Liver (tissue), 9 donors: Measurements from ENCODE around the gene COL8A2. TPM values are rescaled to one million over a fixed set of nuclear protein-coding genes. Genes with fewer than 3 reads are reported as not detected.

Experiments
- DNase-seq: peaks from one replicate; pipeline ENCODE4 v3.0.0-alpha.2; 2017; ENCODE audit warnings: low spot score
- H3K27ac ChIP-seq, 2 donors: one replicate each; pipeline ENCODE4 v1.7.0; 2013; ENCODE audit warnings: inconsistent platforms in 2 of 2, low read length in 2 of 2, control low read depth in 1 of 2, low read depth in 1 of 2, mild to moderate bottlenecking in 1 of 2
- H3K27me3 ChIP-seq, 4 donors: one replicate each; pipeline versions ENCODE4 v1.6.1 to v1.7.0; 2013; ENCODE audit warnings: low read length in 3 of 4, inconsistent platforms in 1 of 4, mild to moderate bottlenecking in 1 of 4, moderate library complexity in 1 of 4; ENCODE audit not compliant: control insufficient read depth in 4 of 4, insufficient read depth in 4 of 4
- H3K36me3 ChIP-seq, 4 donors: one replicate each; pipeline versions ENCODE4 v1.6.1 to v1.7.0; 2013; ENCODE audit warnings: low read length in 3 of 4, mild to moderate bottlenecking in 3 of 4, low read depth in 1 of 4, moderate library complexity in 1 of 4; ENCODE audit not compliant: control insufficient read depth in 4 of 4, insufficient read depth in 3 of 4
- H3K4me1 ChIP-seq, 4 donors: one replicate each; pipeline versions ENCODE4 v1.6.1 to v1.7.0; 2013; ENCODE audit warnings: low read length in 3 of 4, mild to moderate bottlenecking in 3 of 4, moderate library complexity in 1 of 4; ENCODE audit not compliant: control insufficient read depth in 4 of 4, insufficient read depth in 4 of 4
- H3K4me3 ChIP-seq, 3 donors: one replicate each; pipeline versions ENCODE4 v1.6.1 to v1.7.0; 2013; ENCODE audit warnings: low read length in 3 of 3, control low read depth in 1 of 3, low read depth in 1 of 3, mild to moderate bottlenecking in 1 of 3
- H3K9ac ChIP-seq, 2 donors: one replicate each; pipeline ENCODE4 v1.7.0; 2013; ENCODE audit warnings: low read length in 2 of 2, mild to moderate bottlenecking in 2 of 2, moderate library complexity in 2 of 2, control low read depth in 1 of 2, low read depth in 1 of 2
- H3K9me3 ChIP-seq, 4 donors: one replicate each; pipeline versions ENCODE4 v1.6.1 to v1.7.0; 2013; ENCODE audit warnings: low read length in 3 of 4; ENCODE audit not compliant: control insufficient read depth in 4 of 4
- EGR1 ChIP-seq, 2 donors: IDR thresholded peaks; 2 replicates each; pipeline ENCODE4 v1.6.1; 2016 to 2018; ENCODE audit warnings: antibody characterized with exemption in 2 of 2, low read depth in 2 of 2
- HNF4A ChIP-seq, 2 donors: conservative IDR thresholded peaks; 2 replicates each; pipeline ENCODE4 v1.6.1; 2016; ENCODE audit warnings: antibody characterized with exemption in 2 of 2, mild to moderate bottlenecking in 2 of 2
- HNF4G ChIP-seq: IDR thresholded peaks from 2 replicates; pipeline ENCODE4 v1.6.1; 2016; ENCODE audit warnings: antibody characterized with exemption
- JUND ChIP-seq, 2 donors: IDR thresholded peaks; 2 replicates each; pipeline ENCODE4 v1.6.1; 2016; ENCODE audit warnings: antibody characterized with exemption in 2 of 2
- RAD21 ChIP-seq, 2 donors: IDR thresholded peaks; 2 replicates each; pipeline ENCODE4 v1.6.1; 2016; ENCODE audit warnings: antibody characterized with exemption in 2 of 2, mild to moderate bottlenecking in 2 of 2
- RXRA ChIP-seq, 2 donors: IDR thresholded peaks; 2 replicates each; pipeline ENCODE4 v1.6.1; 2017 to 2018; ENCODE audit warnings: antibody characterized with exemption in 2 of 2, mild to moderate bottlenecking in 1 of 2
- SP1 ChIP-seq: IDR thresholded peaks from 2 replicates; pipeline ENCODE4 v1.6.1; 2018; ENCODE audit warnings: antibody characterized with exemption, mild to moderate bottlenecking
- TAF1 ChIP-seq: conservative IDR thresholded peaks from 2 replicates; pipeline ENCODE4 v1.6.1; 2016; ENCODE audit warnings: antibody characterized with exemption, mild to moderate bottlenecking
- YY1 ChIP-seq: IDR thresholded peaks from 2 replicates; pipeline ENCODE4 v1.6.1; 2016; ENCODE audit warnings: antibody characterized with exemption, mild to moderate bottlenecking
- WGBS: extraction: QIAGEN DNeasy Blood & Tissue Kit; methylation state at CpG from one replicate; pipeline ENCODE4 v1.1.7; 2013; 5-methylcytosine and 5-hydroxymethylcytosine counted together
- polyA plus RNA-seq, 2 donors: library from polyadenylated mRNA; stranded (reverse) in 1 of 2; unstranded in 1 of 2; fragments of 200-250 nt in 1 of 2; fragments of >200 nt in 1 of 2; fragmentation: Nextera tagmentation in 1 of 2; extraction: Ambion mirVana in 1 of 2; gene quantifications; one replicate each; pipeline versions ENCODE4 v1.2.1 to v1.2.3, GENCODE V29; 2013 to 2015
- total RNA-seq, 2 donors: library from RNA; depleted of rRNA; stranded (reverse); fragments of >200 nt; gene quantifications; one replicate each; pipeline ENCODE4 v1.2.3, GENCODE V29; 2014
- TF ChIP-seq, protein P1 (sequence below): fragments of 150-350 bp; IDR thresholded peaks from 2 replicates; pipeline ENCODE4 v1.5.1; 2017; ENCODE audit warnings: improper control_type of control experiment, low read depth, low read length; ENCODE audit not compliant: missing input control
- TF ChIP-seq, protein P2 (sequence below): IDR thresholded peaks from 2 replicates; pipeline ENCODE4 v1.6.1; 2016; ENCODE audit warnings: antibody characterized with exemption
- TF ChIP-seq, protein P3 (sequence below): IDR thresholded peaks from 2 replicates; pipeline ENCODE4 v1.6.1; 2016; ENCODE audit warnings: antibody characterized with exemption, mild to moderate bottlenecking
- donor health status: healthy.
- donor health status: healthy.
- donor health status: healthy.
- donor health status: healthy.
- donor health status: healthy.

COL8A2 gene
- total and polyA plus RNA-seq, 4 donors = 0.04 to 0.47 (median 0.35) TPM

DNA sequence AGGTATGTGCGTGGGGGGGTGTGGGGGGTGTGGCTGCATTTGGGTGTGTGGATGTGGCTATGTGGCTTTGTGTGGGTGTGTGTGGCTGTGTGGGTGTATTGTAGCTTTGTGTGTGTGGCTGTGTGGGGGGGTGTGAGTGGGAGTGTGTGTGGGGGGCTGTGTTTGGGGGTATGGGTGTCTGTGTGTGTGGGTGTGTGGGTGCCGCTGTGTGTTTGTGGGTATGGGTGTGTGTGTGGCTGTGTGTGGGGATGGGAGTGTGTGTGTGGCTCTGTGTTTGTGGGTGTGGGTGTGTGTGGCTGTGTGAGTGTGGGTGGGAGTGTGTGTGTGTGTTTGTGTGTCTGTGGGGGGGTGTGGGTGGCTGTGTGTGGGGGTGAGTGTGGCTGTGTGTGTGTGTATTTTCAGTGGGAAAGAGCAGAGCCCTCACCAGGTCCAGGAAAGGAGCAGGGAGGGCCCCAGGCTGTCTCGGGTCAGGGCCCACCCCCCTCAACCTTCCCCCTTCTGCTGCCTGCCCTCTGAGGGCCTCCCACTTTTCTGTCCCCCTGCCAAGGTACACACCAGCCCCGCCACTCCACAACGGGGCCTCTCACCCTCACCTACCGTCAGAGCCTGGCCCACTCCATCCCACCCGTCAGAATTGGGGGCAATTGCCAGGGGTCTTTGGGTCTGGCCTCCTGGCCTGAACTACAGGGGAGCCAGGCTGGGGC, 1.9 kb upstream of the COL8A2 start:
- H3K4me1 ChIP-seq = peaks cover 0 to 3% (median 0%) of the 10 kb centered on the region in 4 donors
- H3K36me3 ChIP-seq = no peaks in the 10 kb centered on the region
- DNase-seq = no peak
- WGBS = 54% methylated on average over 7 of the region's 7 CpGs
- no peak overlapping the region for H3K27ac ChIP-seq
- TF ChIP-seq SP1 = no peak
- no peak for TF ChIP-seq HNF4G
- TF ChIP-seq, protein P1, sequence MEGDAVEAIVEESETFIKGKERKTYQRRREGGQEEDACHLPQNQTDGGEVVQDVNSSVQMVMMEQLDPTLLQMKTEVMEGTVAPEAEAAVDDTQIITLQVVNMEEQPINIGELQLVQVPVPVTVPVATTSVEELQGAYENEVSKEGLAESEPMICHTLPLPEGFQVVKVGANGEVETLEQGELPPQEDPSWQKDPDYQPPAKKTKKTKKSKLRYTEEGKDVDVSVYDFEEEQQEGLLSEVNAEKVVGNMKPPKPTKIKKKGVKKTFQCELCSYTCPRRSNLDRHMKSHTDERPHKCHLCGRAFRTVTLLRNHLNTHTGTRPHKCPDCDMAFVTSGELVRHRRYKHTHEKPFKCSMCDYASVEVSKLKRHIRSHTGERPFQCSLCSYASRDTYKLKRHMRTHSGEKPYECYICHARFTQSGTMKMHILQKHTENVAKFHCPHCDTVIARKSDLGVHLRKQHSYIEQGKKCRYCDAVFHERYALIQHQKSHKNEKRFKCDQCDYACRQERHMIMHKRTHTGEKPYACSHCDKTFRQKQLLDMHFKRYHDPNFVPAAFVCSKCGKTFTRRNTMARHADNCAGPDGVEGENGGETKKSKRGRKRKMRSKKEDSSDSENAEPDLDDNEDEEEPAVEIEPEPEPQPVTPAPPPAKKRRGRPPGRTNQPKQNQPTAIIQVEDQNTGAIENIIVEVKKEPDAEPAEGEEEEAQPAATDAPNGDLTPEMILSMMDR = no peak
- no peak for TF ChIP-seq RXRA (IDR thresholded peaks at IDR 0.05)
- no peak overlapping the region for H3K4me3 ChIP-seq
- H3K9ac ChIP-seq = no peak overlapping the region
- H3K27me3 ChIP-seq = no peaks in the 10 kb centered on the region
- H3K9me3 ChIP-seq = no peaks in the 10 kb centered on the region

DNA sequence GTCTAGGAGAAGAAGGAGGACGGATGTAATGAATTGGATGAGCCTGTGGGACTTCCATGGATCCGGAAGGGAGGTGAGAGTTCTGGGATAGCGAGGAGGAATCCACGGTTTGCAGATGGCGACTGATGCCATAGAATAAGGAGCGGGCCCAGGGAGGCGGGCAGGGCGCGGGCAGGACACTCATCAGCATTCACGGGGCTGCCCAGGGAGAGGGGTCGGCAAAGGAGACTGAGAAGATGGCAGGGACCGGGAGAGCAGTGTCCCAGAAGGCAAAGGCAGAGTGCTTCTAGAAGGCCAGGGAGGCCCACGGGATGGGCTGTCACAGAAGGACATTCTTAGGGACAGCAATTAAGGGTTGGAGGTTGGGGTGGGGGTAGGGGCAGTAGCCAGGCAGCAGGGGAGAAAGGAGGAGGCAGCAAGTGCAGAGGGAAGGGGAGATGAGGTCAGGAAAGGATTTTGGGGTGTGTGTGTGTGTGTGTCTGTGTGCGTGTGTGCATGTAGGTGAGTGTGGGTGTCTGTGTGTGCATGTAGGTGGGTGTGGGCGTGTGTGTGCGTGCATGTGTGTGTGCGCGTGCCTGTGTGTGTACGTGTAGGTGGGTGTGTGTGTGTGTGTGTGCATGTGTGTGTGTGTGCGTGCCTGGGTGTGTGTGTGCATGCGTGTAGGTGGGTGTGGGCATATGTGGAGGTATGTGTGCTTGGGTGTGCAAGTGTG, 1.1 kb upstream of the COL8A2 start:
- H3K27me3 ChIP-seq = no peaks in the 10 kb centered on the region
- DNase-seq = no peak
- no peak overlapping the region for H3K27ac ChIP-seq
- peaks cover 0 to 3% (median 0%) of the 10 kb centered on the region in 4 donors for H3K4me1 ChIP-seq
- TF ChIP-seq, protein P2, sequence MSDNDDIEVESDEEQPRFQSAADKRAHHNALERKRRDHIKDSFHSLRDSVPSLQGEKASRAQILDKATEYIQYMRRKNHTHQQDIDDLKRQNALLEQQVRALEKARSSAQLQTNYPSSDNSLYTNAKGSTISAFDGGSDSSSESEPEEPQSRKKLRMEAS = no peak
- no peak for TF ChIP-seq HNF4G
- TF ChIP-seq RAD21 (IDR thresholded peaks at IDR 0.05) = no peak
- TF ChIP-seq, protein P3, sequence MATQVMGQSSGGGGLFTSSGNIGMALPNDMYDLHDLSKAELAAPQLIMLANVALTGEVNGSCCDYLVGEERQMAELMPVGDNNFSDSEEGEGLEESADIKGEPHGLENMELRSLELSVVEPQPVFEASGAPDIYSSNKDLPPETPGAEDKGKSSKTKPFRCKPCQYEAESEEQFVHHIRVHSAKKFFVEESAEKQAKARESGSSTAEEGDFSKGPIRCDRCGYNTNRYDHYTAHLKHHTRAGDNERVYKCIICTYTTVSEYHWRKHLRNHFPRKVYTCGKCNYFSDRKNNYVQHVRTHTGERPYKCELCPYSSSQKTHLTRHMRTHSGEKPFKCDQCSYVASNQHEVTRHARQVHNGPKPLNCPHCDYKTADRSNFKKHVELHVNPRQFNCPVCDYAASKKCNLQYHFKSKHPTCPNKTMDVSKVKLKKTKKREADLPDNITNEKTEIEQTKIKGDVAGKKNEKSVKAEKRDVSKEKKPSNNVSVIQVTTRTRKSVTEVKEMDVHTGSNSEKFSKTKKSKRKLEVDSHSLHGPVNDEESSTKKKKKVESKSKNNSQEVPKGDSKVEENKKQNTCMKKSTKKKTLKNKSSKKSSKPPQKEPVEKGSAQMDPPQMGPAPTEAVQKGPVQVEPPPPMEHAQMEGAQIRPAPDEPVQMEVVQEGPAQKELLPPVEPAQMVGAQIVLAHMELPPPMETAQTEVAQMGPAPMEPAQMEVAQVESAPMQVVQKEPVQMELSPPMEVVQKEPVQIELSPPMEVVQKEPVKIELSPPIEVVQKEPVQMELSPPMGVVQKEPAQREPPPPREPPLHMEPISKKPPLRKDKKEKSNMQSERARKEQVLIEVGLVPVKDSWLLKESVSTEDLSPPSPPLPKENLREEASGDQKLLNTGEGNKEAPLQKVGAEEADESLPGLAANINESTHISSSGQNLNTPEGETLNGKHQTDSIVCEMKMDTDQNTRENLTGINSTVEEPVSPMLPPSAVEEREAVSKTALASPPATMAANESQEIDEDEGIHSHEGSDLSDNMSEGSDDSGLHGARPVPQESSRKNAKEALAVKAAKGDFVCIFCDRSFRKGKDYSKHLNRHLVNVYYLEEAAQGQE = no peak
- no peak for TF ChIP-seq HNF4A (conservative IDR thresholded peaks at IDR 0.05)
- TF ChIP-seq TAF1 = no peak
- TF ChIP-seq EGR1 (IDR thresholded peaks at IDR 0.05; ENCODE audit: low read depth in 2 of 2) = no peak
- TF ChIP-seq JUND (IDR thresholded peaks at IDR 0.05) = no peak
- TF ChIP-seq YY1 = no peak
- H3K9me3 ChIP-seq = no peaks in the 10 kb centered on the region
- H3K36me3 ChIP-seq = no peaks in the 10 kb centered on the region
- H3K9ac ChIP-seq = no peak overlapping the region
- WGBS = 84% methylated on average over 21 of the region's 21 CpGs
- no peak overlapping the region for H3K4me3 ChIP-seq
